ENCODE results near the gene SPDYE2B.
"Not testable (repeated sequence)": the region's sequence is repeated elsewhere in the genome, so short reads cannot be mapped to it uniquely, and the experiment has no call there.

DNA sequence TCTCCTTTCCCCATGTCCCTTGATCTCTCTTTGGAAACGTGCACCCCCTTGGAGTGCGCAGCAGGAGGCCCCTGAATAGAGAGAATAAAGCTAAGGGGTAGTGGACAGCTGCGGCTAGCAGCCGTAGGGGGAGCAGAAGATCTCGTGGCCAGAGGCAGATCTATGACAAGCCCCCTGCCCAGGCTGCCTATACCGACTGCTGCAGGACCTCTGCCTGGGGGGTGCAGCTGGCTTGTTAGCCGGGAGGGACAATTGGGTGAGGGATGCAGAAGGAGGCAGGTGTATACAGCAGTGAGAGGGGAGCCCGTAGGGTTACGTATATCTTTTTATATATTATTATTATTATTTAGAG, 21.8 kb downstream of the SPDYE2B start:
- TF ChIP-seq, protein P1, sequence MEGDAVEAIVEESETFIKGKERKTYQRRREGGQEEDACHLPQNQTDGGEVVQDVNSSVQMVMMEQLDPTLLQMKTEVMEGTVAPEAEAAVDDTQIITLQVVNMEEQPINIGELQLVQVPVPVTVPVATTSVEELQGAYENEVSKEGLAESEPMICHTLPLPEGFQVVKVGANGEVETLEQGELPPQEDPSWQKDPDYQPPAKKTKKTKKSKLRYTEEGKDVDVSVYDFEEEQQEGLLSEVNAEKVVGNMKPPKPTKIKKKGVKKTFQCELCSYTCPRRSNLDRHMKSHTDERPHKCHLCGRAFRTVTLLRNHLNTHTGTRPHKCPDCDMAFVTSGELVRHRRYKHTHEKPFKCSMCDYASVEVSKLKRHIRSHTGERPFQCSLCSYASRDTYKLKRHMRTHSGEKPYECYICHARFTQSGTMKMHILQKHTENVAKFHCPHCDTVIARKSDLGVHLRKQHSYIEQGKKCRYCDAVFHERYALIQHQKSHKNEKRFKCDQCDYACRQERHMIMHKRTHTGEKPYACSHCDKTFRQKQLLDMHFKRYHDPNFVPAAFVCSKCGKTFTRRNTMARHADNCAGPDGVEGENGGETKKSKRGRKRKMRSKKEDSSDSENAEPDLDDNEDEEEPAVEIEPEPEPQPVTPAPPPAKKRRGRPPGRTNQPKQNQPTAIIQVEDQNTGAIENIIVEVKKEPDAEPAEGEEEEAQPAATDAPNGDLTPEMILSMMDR (IDR thresholded peaks at IDR 0.05), result not testable (repeated sequence)
- TF ChIP-seq, protein P2, sequence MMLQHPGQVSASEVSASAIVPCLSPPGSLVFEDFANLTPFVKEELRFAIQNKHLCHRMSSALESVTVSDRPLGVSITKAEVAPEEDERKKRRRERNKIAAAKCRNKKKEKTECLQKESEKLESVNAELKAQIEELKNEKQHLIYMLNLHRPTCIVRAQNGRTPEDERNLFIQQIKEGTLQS (CRISPR knock-in tag; conservative IDR thresholded peaks at IDR 0.05), result not testable (repeated sequence)
- not testable (repeated sequence) for TF ChIP-seq TCF7 (CRISPR knock-in tag; IDR thresholded peaks at IDR 0.05; ENCODE audit: low read depth); ZNF263 (CRISPR knock-in tag; IDR thresholded peaks at IDR 0.05; ENCODE audit: low read depth); FOXJ3 (CRISPR knock-in tag; IDR thresholded peaks at IDR 0.05; ENCODE audit: borderline replicate concordance); ZNF317 (CRISPR knock-in tag; IDR thresholded peaks at IDR 0.05; ENCODE audit: borderline replicate concordance, low read depth); KAT7 (CRISPR knock-in tag; IDR thresholded peaks at IDR 0.05; ENCODE audit: borderline replicate concordance); TEAD4 (CRISPR knock-in tag; IDR thresholded peaks at IDR 0.05); NFYB (CRISPR knock-in tag; conservative IDR thresholded peaks at IDR 0.05; ENCODE audit: low read depth)
- TF ChIP-seq, protein P3, sequence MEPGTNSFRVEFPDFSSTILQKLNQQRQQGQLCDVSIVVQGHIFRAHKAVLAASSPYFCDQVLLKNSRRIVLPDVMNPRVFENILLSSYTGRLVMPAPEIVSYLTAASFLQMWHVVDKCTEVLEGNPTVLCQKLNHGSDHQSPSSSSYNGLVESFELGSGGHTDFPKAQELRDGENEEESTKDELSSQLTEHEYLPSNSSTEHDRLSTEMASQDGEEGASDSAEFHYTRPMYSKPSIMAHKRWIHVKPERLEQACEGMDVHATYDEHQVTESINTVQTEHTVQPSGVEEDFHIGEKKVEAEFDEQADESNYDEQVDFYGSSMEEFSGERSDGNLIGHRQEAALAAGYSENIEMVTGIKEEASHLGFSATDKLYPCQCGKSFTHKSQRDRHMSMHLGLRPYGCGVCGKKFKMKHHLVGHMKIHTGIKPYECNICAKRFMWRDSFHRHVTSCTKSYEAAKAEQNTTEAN (CRISPR knock-in tag; IDR thresholded peaks at IDR 0.05), result not testable (repeated sequence)
- TF ChIP-seq, protein P4, sequence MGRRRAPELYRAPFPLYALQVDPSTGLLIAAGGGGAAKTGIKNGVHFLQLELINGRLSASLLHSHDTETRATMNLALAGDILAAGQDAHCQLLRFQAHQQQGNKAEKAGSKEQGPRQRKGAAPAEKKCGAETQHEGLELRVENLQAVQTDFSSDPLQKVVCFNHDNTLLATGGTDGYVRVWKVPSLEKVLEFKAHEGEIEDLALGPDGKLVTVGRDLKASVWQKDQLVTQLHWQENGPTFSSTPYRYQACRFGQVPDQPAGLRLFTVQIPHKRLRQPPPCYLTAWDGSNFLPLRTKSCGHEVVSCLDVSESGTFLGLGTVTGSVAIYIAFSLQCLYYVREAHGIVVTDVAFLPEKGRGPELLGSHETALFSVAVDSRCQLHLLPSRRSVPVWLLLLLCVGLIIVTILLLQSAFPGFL (CRISPR knock-in tag; IDR thresholded peaks at IDR 0.05; ENCODE audit: borderline replicate concordance), result not testable (repeated sequence)
- TF ChIP-seq, protein P5, sequence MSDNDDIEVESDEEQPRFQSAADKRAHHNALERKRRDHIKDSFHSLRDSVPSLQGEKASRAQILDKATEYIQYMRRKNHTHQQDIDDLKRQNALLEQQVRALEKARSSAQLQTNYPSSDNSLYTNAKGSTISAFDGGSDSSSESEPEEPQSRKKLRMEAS (CRISPR knock-in tag; IDR thresholded peaks at IDR 0.05), result not testable (repeated sequence)

Data from WTC11 (cell line).